Measurements from ENCODE around the gene DPH1.

DPH1 gene

GRCh38 chr17:2087597-2088211 lies 57.8 kb downstream of the DPH1 start:
- DNase-seq: no peak

GRCh38 chr17:2089021-2089422 lies 59.1 kb downstream of the DPH1 start:
- peak in 1 of 2 experiments; percentile 38 for DNase-seq
- no peak for TF ChIP-seq GATA1 (IDR thresholded peaks at IDR 0.05; ENCODE audit: low read depth, low read length)
- TF ChIP-seq POLR2A (IDR thresholded peaks at IDR 0.05; ENCODE audit: low read length): no peak

More at GRCh38 chr17:2087597-2088211, 57.8 kb downstream of the DPH1 start:
- TF ChIP-seq GATA1 (IDR thresholded peaks at IDR 0.05; ENCODE audit: low read depth, low read length) (no peak), POLR2A (IDR thresholded peaks at IDR 0.05; ENCODE audit: low read length) (no peak)

- no peak for DNase-seq
Observed at GRCh38 chr17:2090210-2090641, 60.3 kb downstream of the DPH1 start.

GRCh38 chr17:2090804-2091534 lies 61.0 kb downstream of the DPH1 start:
- no peak for DNase-seq
- no peak for TF ChIP-seq POLR2A (IDR thresholded peaks at IDR 0.05; ENCODE audit: low read length)
- TF ChIP-seq GATA1 (IDR thresholded peaks at IDR 0.05; ENCODE audit: low read depth, low read length): no peak

More at GRCh38 chr17:2090210-2090641, 60.3 kb downstream of the DPH1 start:
- TF ChIP-seq POLR2A (IDR thresholded peaks at IDR 0.05; ENCODE audit: low read length) (no peak), GATA1 (IDR thresholded peaks at IDR 0.05; ENCODE audit: low read depth, low read length) (no peak)

- no peak for DNase-seq
- TF ChIP-seq POLR2A (IDR thresholded peaks at IDR 0.05; ENCODE audit: low read length): no peak
- no peak for TF ChIP-seq GATA1 (IDR thresholded peaks at IDR 0.05; ENCODE audit: low read depth, low read length)
Observed at GRCh38 chr17:2092253-2092652, 62.3 kb downstream of the DPH1 start.

GRCh38 chr17:2093349-2093748 lies 63.4 kb downstream of the DPH1 start:
- TF ChIP-seq GATA1 (IDR thresholded peaks at IDR 0.05; ENCODE audit: low read depth, low read length) (no peak), POLR2A (IDR thresholded peaks at IDR 0.05; ENCODE audit: low read length) (no peak)
- peak; percentile 63 to 78 for DNase-seq

Data from erythroblast (primary cell).